Type B pancreatic cell (in vitro differentiated cells): ENCODE data around the gene ACTR2. TPM values are rescaled to one million over a fixed set of nuclear protein-coding genes. Genes with fewer than 3 reads are reported as not detected.
A peak's percentile ranks its signal among the peaks of the same experiment; 100 is the strongest.

Source experiments
- DNase-seq: peaks from one replicate; pipeline ENCODE4 v3.0.0; 2021; ENCODE audit warnings: mixed read lengths; ENCODE audit not compliant: unreplicated experiment; ENCODE audit errors: extremely low spot score
- H3K27ac Mint-ChIP-seq: 2 replicates; pipeline ENCODE4 v1.8.0; 2021; ENCODE audit warnings: mild to moderate bottlenecking, mixed read lengths
- H3K27me3 Mint-ChIP-seq: 2 replicates; pipeline ENCODE4 v1.8.0; 2021; ENCODE audit warnings: mixed read lengths
- H3K36me3 Mint-ChIP-seq: 2 replicates; pipeline ENCODE4 v1.8.0; 2021; ENCODE audit warnings: mixed read lengths
- H3K4me1 Mint-ChIP-seq: one replicate; pipeline ENCODE4 v1.8.0; 2021; ENCODE audit warnings: mixed read lengths; ENCODE audit not compliant: unreplicated experiment
- H3K4me3 Mint-ChIP-seq: 2 replicates; pipeline ENCODE4 v1.8.0; 2021; ENCODE audit warnings: mild to moderate bottlenecking, mixed read lengths
- H3K9me3 Mint-ChIP-seq: 2 replicates; pipeline ENCODE4 v1.8.0; 2021; ENCODE audit warnings: mixed read lengths
- total RNA-seq: library from RNA; stranded (reverse); gene quantifications from 2 replicates; pipeline ENCODE4 v1.2.1, GENCODE V29; 2021; ENCODE audit warnings: low replicate concordance
- TF ChIP-seq, protein P1 (sequence below): fragments of 200-600 bp; sonication (generic); conservative IDR thresholded peaks from 2 replicates; pipeline ENCODE4 v1.5.0; 2021; ENCODE audit warnings: antibody characterized with exemption, mild to moderate bottlenecking

Gene ACTR2
- total RNA-seq, 1 donor from 2014 or later: 188 TPM

DNA sequence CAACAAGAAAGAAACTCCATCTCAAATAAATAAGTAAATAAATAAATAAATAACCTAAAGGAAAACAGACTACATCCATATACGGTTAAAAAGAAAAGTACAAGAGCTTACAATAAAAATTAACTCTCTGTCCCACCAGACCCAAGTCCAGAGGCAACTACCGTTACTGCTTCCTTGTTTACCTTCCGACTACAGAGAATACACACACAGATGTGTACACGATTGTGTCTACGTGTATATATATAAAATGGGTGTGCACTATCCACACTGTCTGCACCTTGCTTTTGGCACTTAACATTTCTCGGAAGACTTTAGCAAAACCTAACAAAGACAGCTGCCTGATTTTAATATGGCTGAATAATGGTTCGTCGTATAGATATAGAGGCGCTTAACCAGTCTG is 69.9 kb downstream of the ACTR2 start:
- TF ChIP-seq, protein P1, sequence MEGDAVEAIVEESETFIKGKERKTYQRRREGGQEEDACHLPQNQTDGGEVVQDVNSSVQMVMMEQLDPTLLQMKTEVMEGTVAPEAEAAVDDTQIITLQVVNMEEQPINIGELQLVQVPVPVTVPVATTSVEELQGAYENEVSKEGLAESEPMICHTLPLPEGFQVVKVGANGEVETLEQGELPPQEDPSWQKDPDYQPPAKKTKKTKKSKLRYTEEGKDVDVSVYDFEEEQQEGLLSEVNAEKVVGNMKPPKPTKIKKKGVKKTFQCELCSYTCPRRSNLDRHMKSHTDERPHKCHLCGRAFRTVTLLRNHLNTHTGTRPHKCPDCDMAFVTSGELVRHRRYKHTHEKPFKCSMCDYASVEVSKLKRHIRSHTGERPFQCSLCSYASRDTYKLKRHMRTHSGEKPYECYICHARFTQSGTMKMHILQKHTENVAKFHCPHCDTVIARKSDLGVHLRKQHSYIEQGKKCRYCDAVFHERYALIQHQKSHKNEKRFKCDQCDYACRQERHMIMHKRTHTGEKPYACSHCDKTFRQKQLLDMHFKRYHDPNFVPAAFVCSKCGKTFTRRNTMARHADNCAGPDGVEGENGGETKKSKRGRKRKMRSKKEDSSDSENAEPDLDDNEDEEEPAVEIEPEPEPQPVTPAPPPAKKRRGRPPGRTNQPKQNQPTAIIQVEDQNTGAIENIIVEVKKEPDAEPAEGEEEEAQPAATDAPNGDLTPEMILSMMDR: no peak
- Mint-ChIP-seq H3K27me3 (peaks cover 5% of the 10 kb centered on the region), H3K27ac (no peak overlapping the region), H3K36me3 (peaks cover 2% of the 10 kb centered on the region), H3K4me1 (peaks cover 42% of the 10 kb centered on the region), H3K9me3 (no peaks in the 10 kb centered on the region), H3K4me3 (no peak overlapping the region)
- DNase-seq: no peak

DNA sequence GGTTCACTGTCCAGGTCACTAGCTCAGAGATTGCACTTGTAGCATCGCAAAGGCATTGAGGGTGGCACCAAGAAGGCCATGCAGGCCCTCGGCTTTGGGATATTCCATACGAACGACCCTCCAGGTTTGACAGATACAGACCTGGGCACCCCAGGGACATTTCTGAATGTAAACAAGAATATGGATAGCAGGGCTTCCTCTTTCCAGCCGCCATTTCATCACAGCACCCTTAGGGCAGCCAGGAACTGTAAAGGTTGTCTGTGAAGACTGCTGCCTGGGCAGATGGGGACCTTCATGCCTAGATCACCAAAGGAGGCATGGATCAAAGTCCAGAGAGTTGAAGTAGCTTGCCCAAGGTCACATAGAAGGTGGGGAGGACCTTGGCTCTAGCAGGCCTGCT is 70.5 kb downstream of the ACTR2 start:
- TF ChIP-seq, protein P1: no peak
- Mint-ChIP-seq H3K9me3 (no peaks in the 10 kb centered on the region), H3K27me3 (peaks cover 5% of the 10 kb centered on the region), H3K4me3 (no peak overlapping the region), H3K27ac (no peak overlapping the region), H3K36me3 (peaks cover 5% of the 10 kb centered on the region), H3K4me1 (peaks cover 42% of the 10 kb centered on the region)
- DNase-seq: no peak

DNA sequence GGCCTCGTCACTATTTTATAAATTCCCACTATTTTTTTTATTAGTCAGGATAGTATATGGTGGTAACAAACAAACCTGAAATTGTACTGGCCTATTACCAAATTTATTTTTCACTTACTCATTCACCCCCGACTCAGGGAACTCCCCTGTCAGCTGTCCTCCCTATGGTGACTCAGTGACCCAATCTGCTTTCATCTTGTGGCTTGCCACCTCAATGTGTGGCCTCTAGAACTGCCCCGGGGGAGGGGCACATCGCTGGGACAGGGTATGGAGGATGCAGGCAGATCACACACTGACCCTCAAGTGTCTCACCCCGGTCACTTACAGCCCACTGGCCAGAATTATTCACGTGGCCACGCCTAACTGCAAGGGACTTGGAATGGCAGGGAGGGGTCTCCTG is 71.6 kb downstream of the ACTR2 start:
- TF ChIP-seq, protein P1: no peak
- Mint-ChIP-seq H3K27ac (no peak overlapping the region), H3K4me3 (no peak overlapping the region), H3K27me3 (peaks cover 5% of the 10 kb centered on the region), H3K36me3 (peaks cover 5% of the 10 kb centered on the region), H3K4me1 (peaks cover 37% of the 10 kb centered on the region), H3K9me3 (no peaks in the 10 kb centered on the region)
- DNase-seq: no peak

DNA sequence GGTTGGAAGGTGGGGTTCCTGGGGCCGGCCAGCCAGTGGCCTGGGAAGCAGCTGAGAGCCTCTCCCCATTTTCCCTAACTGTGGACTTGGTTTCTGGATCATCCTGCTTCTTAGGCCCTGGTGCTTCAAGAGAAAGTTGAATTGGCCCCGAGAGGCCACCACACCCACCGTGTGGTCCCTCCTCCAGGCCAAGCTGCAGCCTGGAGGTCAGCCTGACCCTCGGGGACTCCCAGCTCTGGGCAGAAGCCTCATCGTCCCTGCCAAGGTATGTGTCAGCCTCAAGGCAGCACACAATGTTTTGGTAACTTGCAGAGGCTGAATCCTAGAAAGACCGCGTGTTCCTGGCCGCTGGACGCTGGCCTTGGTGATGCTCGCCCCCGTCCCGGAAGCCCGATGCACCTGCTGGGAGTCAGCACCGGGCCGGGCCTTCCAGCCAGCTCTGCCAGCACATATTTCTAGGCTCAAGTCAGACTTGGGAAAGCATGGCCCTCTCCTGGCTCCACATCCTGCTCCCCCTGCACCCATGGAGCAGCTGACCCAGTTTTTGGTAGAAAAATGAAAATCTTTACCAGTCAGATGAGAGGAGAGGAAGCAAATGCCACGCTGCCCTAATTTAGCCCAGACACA is 72.6 kb downstream of the ACTR2 start:
- DNase-seq: no peak
- Mint-ChIP-seq H3K9me3 (no peaks in the 10 kb centered on the region), H3K27ac (peak overlapping the region; percentile 81), H3K4me3 (no peak overlapping the region), H3K4me1 (peaks cover 31% of the 10 kb centered on the region), H3K27me3 (no peaks in the 10 kb centered on the region), H3K36me3 (peaks cover 5% of the 10 kb centered on the region)
- TF ChIP-seq, protein P1: no peak

DNA sequence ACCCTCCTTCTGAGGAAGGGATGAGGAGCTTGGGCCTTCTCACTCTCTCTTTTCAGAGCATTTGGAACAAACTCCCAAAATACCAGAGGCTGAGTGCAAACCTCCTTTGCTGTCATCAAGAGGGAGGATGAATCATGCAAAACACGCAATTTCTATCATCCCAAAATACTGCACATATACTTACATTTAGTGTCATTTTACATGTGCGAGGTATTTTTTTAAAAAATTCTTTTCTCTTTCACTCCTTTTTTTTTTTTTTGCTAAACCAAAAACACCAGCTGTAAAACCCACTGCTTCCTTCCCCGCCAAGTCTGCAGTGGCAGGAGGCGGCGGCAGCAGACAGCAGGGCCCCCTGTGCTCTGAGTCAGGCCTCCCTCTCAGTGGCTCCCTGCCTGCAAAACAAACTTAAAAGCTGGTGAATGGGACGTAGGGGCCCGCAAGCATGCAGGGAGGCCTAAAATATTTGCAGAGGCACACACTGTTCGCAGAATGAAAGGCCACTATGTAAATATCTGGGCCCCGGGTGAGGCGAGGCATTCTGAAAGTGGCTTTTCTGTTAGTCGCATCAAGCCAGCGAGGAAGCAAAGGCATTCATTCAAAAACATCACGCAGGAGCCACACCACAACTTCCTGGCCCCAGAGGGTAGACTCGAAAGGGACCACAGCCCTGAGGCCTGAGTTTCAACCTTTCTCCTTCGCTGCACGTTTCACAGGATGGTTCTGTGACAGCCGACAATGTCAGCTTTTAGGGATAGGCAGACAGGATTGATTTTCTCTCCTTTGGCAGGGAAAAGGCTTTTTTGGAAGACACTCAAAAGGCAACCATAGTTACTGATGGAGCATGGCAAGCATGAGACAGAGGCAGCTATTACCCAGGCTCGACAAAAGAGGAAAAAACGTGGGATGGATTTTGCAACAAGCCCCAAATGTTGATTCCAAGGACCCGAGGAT is 73.4 kb downstream of the ACTR2 start:
- no peak for DNase-seq
- Mint-ChIP-seq H3K36me3 (peaks cover 5% of the 10 kb centered on the region), H3K9me3 (no peaks in the 10 kb centered on the region), H3K4me1 (peaks cover 31% of the 10 kb centered on the region), H3K27ac (peak overlapping the region; percentile 81), H3K4me3 (peak overlapping the region; percentile 41), H3K27me3 (no peaks in the 10 kb centered on the region)
- TF ChIP-seq, protein P1: no peak
